IMR-90 (cell line): Measurements from ENCODE around the gene CYP24A1. TPM values are rescaled to one million over a fixed set of nuclear protein-coding genes. Genes with fewer than 3 reads are reported as not detected.

Source experiments
- ATAC-seq: fragments of 200-7000 bp; cut with Tn5 transposase; 2 replicates; pipeline ENCODE4 v1.9.1; 2020; ENCODE audit warnings: low read depth, mild to moderate bottlenecking, moderate library complexity
- BruUV-seq: library from RNA; stranded (reverse); fragments of 400-500 nt; replicated peaks from 2 replicates; lab custom pipeline; 2021; lab: Mats Ljungman, UMichigan
- CTCF ChIA-PET: fragments of 300-600 bp; formaldehyde crosslinking; extraction: SDS; loops from one replicate; lab custom pipeline; 2021; ENCODE audit warnings: antibody characterized with exemption; lab: Yijun Ruan, JAX
- POLR2A ChIA-PET: fragments of 300-600 bp; sonication (Branson Sonifier 250); formaldehyde crosslinking; loops from one replicate; lab custom pipeline; 2022; ENCODE audit warnings: antibody characterized with exemption; ENCODE audit not compliant: unreplicated experiment; lab: Charles Lee
- DNase-seq: peaks from one replicate; pipeline ENCODE4 v3.0.0; 2013
- H2AFZ ChIP-seq: replicated peaks from 2 replicates; pipeline ENCODE3; 2013; ENCODE audit warnings: low read length, mild to moderate bottlenecking; ENCODE audit not compliant: poor library complexity
- H2AK5ac ChIP-seq: 2 replicates; pipeline ENCODE4 v1.6.1; 2013; ENCODE audit warnings: low read depth, low read length, inconsistent platforms
- H2AK9ac ChIP-seq: replicated peaks from 2 replicates; pipeline ENCODE3; 2013; ENCODE audit warnings: mild to moderate bottlenecking, low read depth, low read length, moderate library complexity; ENCODE audit not compliant: poor library complexity
- H2BK120ac ChIP-seq: 2 replicates; pipeline ENCODE4 v1.6.1; 2013; ENCODE audit warnings: low read depth, low read length, inconsistent platforms
- H2BK15ac ChIP-seq: 3 replicates; pipeline ENCODE4 v1.6.1; 2013; ENCODE audit warnings: low read depth, low read length, inconsistent platforms
- H2BK20ac ChIP-seq: 2 replicates; pipeline ENCODE4 v1.6.1; 2013; ENCODE audit warnings: low read depth, mild to moderate bottlenecking, inconsistent platforms, low read length, moderate library complexity
- H2BK5ac ChIP-seq: 2 replicates; pipeline ENCODE4 v1.6.1; 2013; ENCODE audit warnings: mild to moderate bottlenecking, low read depth, low read length, inconsistent platforms; ENCODE audit not compliant: poor library complexity, severe bottlenecking
- H3K14ac ChIP-seq: replicated peaks from 2 replicates; pipeline ENCODE4 v1.6.1; 2013; ENCODE audit warnings: low read depth, low read length, inconsistent platforms
- H3K18ac ChIP-seq: 2 replicates; pipeline ENCODE4 v1.6.1; 2013; ENCODE audit warnings: low read depth, low read length, control low read depth
- H3K23ac ChIP-seq: 2 replicates; pipeline ENCODE4 v1.6.1; 2013; ENCODE audit warnings: low read depth, low read length, inconsistent platforms
- H3K27ac ChIP-seq: 2 replicates; pipeline ENCODE4 v1.5.1; 2013; ENCODE audit warnings: mild to moderate bottlenecking, control low read depth, low read length; ENCODE audit not compliant: insufficient read depth
- H3K27me3 ChIP-seq: 2 replicates; pipeline ENCODE4 v1.6.1; 2013; ENCODE audit warnings: low read length; ENCODE audit not compliant: control insufficient read depth, insufficient read depth
- H3K36me3 ChIP-seq: 2 replicates; pipeline ENCODE4 v1.6.1; 2013; ENCODE audit warnings: low read length, mixed read lengths; ENCODE audit not compliant: control insufficient read depth, insufficient read depth
- H3K4ac ChIP-seq: 2 replicates; pipeline ENCODE4 v1.6.1; 2013; ENCODE audit warnings: low read depth, low read length, inconsistent platforms
- H3K4me1 ChIP-seq: 2 replicates; pipeline ENCODE4 v1.6.1; 2013; ENCODE audit warnings: low read length, mixed read lengths; ENCODE audit not compliant: control insufficient read depth, insufficient read depth
- H3K4me2 ChIP-seq: 2 replicates; pipeline ENCODE4 v1.6.1; 2013; ENCODE audit warnings: low read depth, mild to moderate bottlenecking, control low read depth, low read length, moderate library complexity
- H3K4me3 ChIP-seq: 2 replicates; pipeline ENCODE4 v1.5.1; 2013; ENCODE audit warnings: low read depth, mild to moderate bottlenecking, control low read depth, low read length, moderate library complexity; ENCODE audit not compliant: insufficient read depth
- H3K56ac ChIP-seq: 2 replicates; pipeline ENCODE4 v1.6.1; 2013; ENCODE audit warnings: low read length, inconsistent platforms; ENCODE audit not compliant: insufficient read depth; ENCODE audit errors: extremely low read depth
- H3K79me1 ChIP-seq, 2 experiments: 2 replicates each; pipeline ENCODE4 v1.6.1; 2013; ENCODE audit warnings: low read length in 2 of 2, inconsistent platforms in 1 of 2, low read depth in 1 of 2
- H3K9ac ChIP-seq: 2 replicates; pipeline ENCODE4 v1.6.1; 2013; ENCODE audit warnings: low read depth, low read length, control low read depth
- H3K9me1 ChIP-seq: 2 replicates; pipeline ENCODE4 v1.6.1; 2013; ENCODE audit warnings: low read length, inconsistent platforms; ENCODE audit not compliant: insufficient read depth
- H3K9me3 ChIP-seq: 2 replicates; pipeline ENCODE4 v1.6.1; 2013; ENCODE audit warnings: low read length; ENCODE audit not compliant: control insufficient read depth, insufficient read depth
- H4K20me1 ChIP-seq: 2 replicates; pipeline ENCODE4 v1.6.1; 2013; ENCODE audit warnings: low read length, inconsistent platforms; ENCODE audit not compliant: insufficient read depth
- H4K5ac ChIP-seq: 2 replicates; pipeline ENCODE4 v1.6.1; 2013; ENCODE audit warnings: mild to moderate bottlenecking, low read depth, low read length, control low read depth
- H4K8ac ChIP-seq, 2 experiments: 2 replicates each; pipeline ENCODE4 v1.6.1; 2013; ENCODE audit warnings: low read depth in 2 of 2, low read length in 2 of 2, control low read depth in 1 of 2, inconsistent platforms in 1 of 2
- H4K91ac ChIP-seq: 2 replicates; pipeline ENCODE4 v1.6.1; 2013; ENCODE audit warnings: low read depth, low read length, inconsistent platforms; ENCODE audit not compliant: insufficient read depth
- BHLHE40 ChIP-seq: fragments of 150-350 bp; IDR thresholded peaks from 2 replicates; pipeline ENCODE4 v1.6.1; 2016; ENCODE audit warnings: mild to moderate bottlenecking, low read depth, low read length
- CEBPB ChIP-seq: IDR thresholded peaks from 2 replicates; pipeline ENCODE4 v1.6.1; 2012; ENCODE audit warnings: low read depth, low read length, improper control_type of control experiment
- CHD1 ChIP-seq: IDR thresholded peaks from 2 replicates; pipeline ENCODE4 v1.6.1; 2012; ENCODE audit warnings: low read depth, low read length, improper control_type of control experiment
- CTCF ChIP-seq: conservative IDR thresholded peaks from 2 replicates; pipeline ENCODE4 v1.5.1; 2012; ENCODE audit warnings: mild to moderate bottlenecking, low read depth, low read length, improper control_type of control experiment
- FOS ChIP-seq: fragments of 150-350 bp; IDR thresholded peaks from 2 replicates; pipeline ENCODE4 v1.6.1; 2016; ENCODE audit warnings: low read depth, low read length
- MAFK ChIP-seq: IDR thresholded peaks from 2 replicates; pipeline ENCODE4 v1.6.1; 2012; ENCODE audit warnings: low read depth, low read length, improper control_type of control experiment
- MAZ ChIP-seq: IDR thresholded peaks from 2 replicates; pipeline ENCODE4 v1.6.1; 2012; ENCODE audit warnings: low read depth, mild to moderate bottlenecking, low read length, improper control_type of control experiment, moderate library complexity, borderline replicate concordance
- MXI1 ChIP-seq: IDR thresholded peaks from 2 replicates; pipeline ENCODE4 v1.6.1; 2012; ENCODE audit warnings: low read depth, mild to moderate bottlenecking, low read length, moderate library complexity, borderline replicate concordance
- NFE2L2 ChIP-seq: fragments of 150-350 bp; IDR thresholded peaks from 2 replicates; pipeline ENCODE4 v1.6.1; 2016; ENCODE audit warnings: low read depth, mild to moderate bottlenecking, low read length
- POLR2A ChIP-seq: IDR thresholded peaks from 2 replicates; pipeline ENCODE4 v1.6.1; 2012; ENCODE audit warnings: mild to moderate bottlenecking, low read depth, low read length
- RAD21 ChIP-seq: IDR thresholded peaks from 2 replicates; pipeline ENCODE4 v1.6.1; 2012; ENCODE audit warnings: low read length, improper control_type of control experiment
- RCOR1 ChIP-seq: IDR thresholded peaks from 2 replicates; pipeline ENCODE4 v1.6.1; 2012; ENCODE audit warnings: mild to moderate bottlenecking, low read length, improper control_type of control experiment; ENCODE audit not compliant: insufficient replicate concordance
- RFX5 ChIP-seq: IDR thresholded peaks from 2 replicates; pipeline ENCODE4 v1.8.0; 2012; ENCODE audit warnings: low read depth, mild to moderate bottlenecking, low read length, moderate library complexity
- SMC3 ChIP-seq: fragments of 150-350 bp; IDR thresholded peaks from 2 replicates; pipeline ENCODE4 v1.6.1; 2016; ENCODE audit warnings: low read depth, mild to moderate bottlenecking, antibody characterized with exemption, low read length, moderate library complexity
- USF2 ChIP-seq: fragments of 150-350 bp; IDR thresholded peaks from 2 replicates; pipeline ENCODE4 v1.6.1; 2017; ENCODE audit warnings: mild to moderate bottlenecking, antibody characterized with exemption, low read length, low read depth
- WGBS, 2 experiments: methylation state at CpG; one replicate each; pipeline versions ENCODE4 v1.1.5 to v1.1.7; 2013; ENCODE audit warnings: missing lambda C conversion rate in 2 of 2; ENCODE audit not compliant: insufficient read length in 1 of 2; ENCODE audit errors: extremely low coverage in 2 of 2; 5-methylcytosine and 5-hydroxymethylcytosine counted together
- dilution Hi-C: fragments of 300-500 bp; cut with HindIII; formaldehyde crosslinking; loops from one replicate; pipeline ENCODE4 v1.14.3; 2018; ENCODE audit warnings: low sequenced_read_pairs; ENCODE audit not compliant: unreplicated experiment
- in situ Hi-C: fragments of 300-500 bp; cut with MboI; formaldehyde crosslinking; loops from 3 replicates; pipeline ENCODE4 v1.14.3; 2019; ENCODE audit warnings: low sequenced_read_pairs, inconsistent platforms, mixed read lengths
- intact Hi-C: fragments of 100-400 bp; cut with micrococcal nuclease; formaldehyde crosslinking; loops from 2 replicates; pipeline ENCODE4 v1.10.0; 2022
- polyA plus RNA-seq, 3 experiments: library from polyadenylated mRNA; depleted of rRNA; stranded (reverse); fragments of >200 nt; gene quantifications; 2 replicates each; pipeline ENCODE4 v1.2.3, GENCODE V29; 2012; ENCODE audit warnings: low replicate concordance in 1 of 3
- total RNA-seq: library from RNA; depleted of rRNA; stranded (reverse); fragments of >200 nt; gene quantifications from 2 replicates; pipeline ENCODE4 v1.2.3, GENCODE V29; 2012
- TF ChIP-seq, protein P1 (sequence below): fragments of 150-350 bp; IDR thresholded peaks from 2 replicates; pipeline ENCODE4 v1.6.1; 2016; ENCODE audit warnings: low read depth, mild to moderate bottlenecking, low read length, moderate library complexity, borderline replicate concordance

CYP24A1 gene
- total and polyA plus RNA-seq, 2 of the 4 experiments (the other 2 are of a cell fraction) = not detected

DNA sequence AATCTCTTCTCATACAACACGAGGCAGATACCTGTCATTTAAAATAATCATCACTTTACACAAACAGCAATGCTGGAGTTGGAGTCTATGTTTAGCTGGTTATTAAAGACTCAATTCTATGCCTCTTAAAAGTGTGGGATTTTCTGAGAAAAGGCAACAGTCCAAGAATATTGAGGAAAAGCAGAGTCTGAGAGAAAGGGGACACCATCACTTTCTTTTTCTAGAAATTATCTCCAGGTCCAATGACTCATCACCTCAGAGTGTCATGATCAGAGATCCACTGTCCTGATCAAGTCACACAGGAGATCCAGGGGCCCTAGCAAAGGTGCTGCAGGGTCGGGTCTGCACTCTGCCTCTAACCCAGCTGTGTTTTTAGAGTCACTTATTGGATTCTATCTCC lies 8.0 kb downstream of the CYP24A1 start:
- dilution Hi-C loops (no loop called here), in situ Hi-C loops (no loop called here), intact Hi-C loops (no loop called here)
- TF ChIP-seq SMC3 = no peak
- TF ChIP-seq RFX5 = no peak
- no peak for TF ChIP-seq USF2
- no peak for TF ChIP-seq BHLHE40
- no peak for TF ChIP-seq NFE2L2
- TF ChIP-seq MXI1 = no peak
- no peak for TF ChIP-seq RCOR1
- TF ChIP-seq, protein P1, sequence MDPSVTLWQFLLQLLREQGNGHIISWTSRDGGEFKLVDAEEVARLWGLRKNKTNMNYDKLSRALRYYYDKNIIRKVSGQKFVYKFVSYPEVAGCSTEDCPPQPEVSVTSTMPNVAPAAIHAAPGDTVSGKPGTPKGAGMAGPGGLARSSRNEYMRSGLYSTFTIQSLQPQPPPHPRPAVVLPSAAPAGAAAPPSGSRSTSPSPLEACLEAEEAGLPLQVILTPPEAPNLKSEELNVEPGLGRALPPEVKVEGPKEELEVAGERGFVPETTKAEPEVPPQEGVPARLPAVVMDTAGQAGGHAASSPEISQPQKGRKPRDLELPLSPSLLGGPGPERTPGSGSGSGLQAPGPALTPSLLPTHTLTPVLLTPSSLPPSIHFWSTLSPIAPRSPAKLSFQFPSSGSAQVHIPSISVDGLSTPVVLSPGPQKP = no peak
- no peak for TF ChIP-seq FOS
- no peak for TF ChIP-seq CEBPB
- TF ChIP-seq CHD1 = no peak
- TF ChIP-seq POLR2A = no peak
- no peak for TF ChIP-seq CTCF
- no peak for TF ChIP-seq RAD21
- TF ChIP-seq MAFK = no peak
- TF ChIP-seq MAZ = no peak
- Histone ChIP-seq H2BK120ac (no peak overlapping the region), H3K27me3 (peaks cover 53% of the 10 kb centered on the region), H3K14ac (no peak overlapping the region), H3K27ac (no peak overlapping the region), H2AK9ac (no peak overlapping the region), H4K5ac (no peak overlapping the region), H2BK20ac (no peak overlapping the region), H3K36me3 (no peaks in the 10 kb centered on the region), H2BK5ac (no peak overlapping the region), H3K23ac (no peak overlapping the region), H2BK15ac (no peak overlapping the region), H3K9me1 (no peaks in the 10 kb centered on the region), H4K91ac (no peak overlapping the region), H3K56ac (no peak overlapping the region), H3K9me3 (no peaks in the 10 kb centered on the region), H4K8ac (no peak overlapping the region), H3K18ac (no peak overlapping the region), H3K4me1 (no peaks in the 10 kb centered on the region), H3K79me1 (no peaks in the 10 kb centered on the region), H4K20me1 (no peaks in the 10 kb centered on the region), H3K9ac (no peak overlapping the region), H2AFZ (no peak overlapping the region), H3K4me2 (no peak overlapping the region), H2AK5ac (no peak overlapping the region), H3K4me3 (no peak overlapping the region), H3K4ac (no peak overlapping the region)
- POLR2A ChIA-PET = no interaction called here
- BruUV-seq = no TSS peak
- ATAC-seq (no peak), DNase-seq (no peak)
- no CpG with 5 or more reads among the region's 2 CpGs for WGBS, 2 experiments
- CTCF ChIA-PET = interaction anchor here (1.0 kb wide), 1 partner anchor 63 kb away, joined by 3 read pairs; no protein-coding TSS in a partner anchor
